Measurements from ENCODE around the gene ISYNA1. TPM values are rescaled to one million over a fixed set of nuclear protein-coding genes. Genes with fewer than 3 reads are reported as not detected.

The ISYNA1 gene
- total RNA-seq, 8 experiments from 2014 or later: 7.2 to 157 (median 86.2) TPM

- Histone ChIP-seq H3K4me3 (peak overlapping the region; percentile 8 to 44 (median 28)), H3K27ac (peak overlapping the region; percentile 78 to 89), H3K4me1 (replicated peaks in 1 of 2) (peaks cover 5 to 25% of the 10 kb centered on the region in 2 donors)
- ATAC-seq (replicated peaks in 6 of 8): peak in 5 of 8 experiments; percentile 13 to 59 (median 32)
- in situ Hi-C loops (cut with MboI; ENCODE audit: low pct_unique_long_range_greater_than_20kb in 2 of 9, low sequenced_read_pairs in 9 of 9, unreplicated experiment in 9 of 9): no loop called here
- WGBS, 10 experiments: 41 to 100% (median 76%) methylated on average over 1 to 5 of the region's 14 CpGs; no CpG with 5 or more reads in 6 of the 10 experiments
Measured at GRCh38 chr19:18386543-18387271, 51.2 kb downstream of the ISYNA1 start.

- H3K4me1 ChIP-seq (replicated peaks in 1 of 2): peaks cover 5 to 25% of the 10 kb centered on the region in 2 donors
- ATAC-seq (replicated peaks in 6 of 8): peak; percentile 39 to 86 (median 77)
- H3K4me3 ChIP-seq: peak within 1 kb of the TSS; percentile 8 to 44 (median 28)
- H3K27ac ChIP-seq: peak within 1 kb of the TSS; percentile 78 to 89
- in situ Hi-C loops (cut with MboI; ENCODE audit: low pct_unique_long_range_greater_than_20kb in 2 of 9, low sequenced_read_pairs in 9 of 9, unreplicated experiment in 9 of 9): no loop called here
- WGBS, 10 experiments: 0 to 100% (median 50%) methylated on average over 1 to 7 of the region's 33 CpGs; no CpG with 5 or more reads in 3 of the 10 experiments
Measured at GRCh38 chr19:18385675-18386542, 52.0 kb downstream of the ISYNA1 start, which contains the start of gene GDF15. TSS of gene GDF15 (plus strand) at chr19:18386158. CDS start at chr19:18386190, 32 bp downstream.

GRCh38 chr19:18385359-18385674 is 52.6 kb downstream of the ISYNA1 start:
- in situ Hi-C loops (cut with MboI; ENCODE audit: low pct_unique_long_range_greater_than_20kb in 2 of 9, low sequenced_read_pairs in 9 of 9, unreplicated experiment in 9 of 9): no loop called here
- no peak for ATAC-seq (replicated peaks in 6 of 8)
- H3K4me1 ChIP-seq (replicated peaks in 1 of 2): peaks cover 5 to 25% of the 10 kb centered on the region in 2 donors
- WGBS, 10 experiments: 80 to 100% (median 100%) methylated on average over 1 to 2 of the region's 3 CpGs; no CpG with 5 or more reads in 5 of the 10 experiments
- H3K4me3 ChIP-seq: no peak overlapping the region
- H3K27ac ChIP-seq: no peak overlapping the region

GRCh38 chr19:18384775-18385174 is 53.2 kb downstream of the ISYNA1 start:
- ATAC-seq (replicated peaks in 6 of 8): no peak
- in situ Hi-C loops (cut with MboI; ENCODE audit: low pct_unique_long_range_greater_than_20kb in 2 of 9, low sequenced_read_pairs in 9 of 9, unreplicated experiment in 9 of 9): no loop called here
- Histone ChIP-seq H3K4me1 (replicated peaks in 1 of 2) (peaks cover 5 to 25% of the 10 kb centered on the region in 2 donors), H3K27ac (no peak overlapping the region), H3K4me3 (no peak overlapping the region)
- WGBS, 10 experiments: 75 to 100% (median 92%) methylated on average over 1 to 7 of the region's 7 CpGs; no CpG with 5 or more reads in 2 of the 10 experiments

Other genes with a start within 250 kb of the ISYNA1 start
- gene MPV17L2, start 244.9 kb downstream of the ISYNA1 start, total RNA-seq: 10 to 100 TPM in 4 of 8 experiments, 1 to 10 TPM in 4; 6.6 to 22.9 (median 11.1) TPM
- 100 to 1,000 TPM in 1 of 8 experiments, 10 to 100 TPM in 6, 1 to 10 TPM in 1; 2.7 to 142 (median 32.3) TPM for gene RAB3A, start 234.1 kb downstream of the ISYNA1 start, total RNA-seq
- gene PDE4C, start 211.7 kb downstream of the ISYNA1 start, total RNA-seq: 1 to 10 TPM; 1.3 to 4.3 (median 2.5) TPM
- gene IQCN, start 163.7 kb downstream of the ISYNA1 start, total RNA-seq: 1 to 10 TPM in 6 of 8 experiments, under 1 TPM in 2; 0.38 to 2.8 (median 1.7) TPM
- gene JUND, start 156.5 kb downstream of the ISYNA1 start, total RNA-seq: 100 to 1,000 TPM in 3 of 8 experiments, 10 to 100 TPM in 5; 37.8 to 197 (median 98.2) TPM
- gene LSM4, start 115.1 kb downstream of the ISYNA1 start, total RNA-seq: 100 to 1,000 TPM in 7 of 8 experiments, 10 to 100 TPM in 1; 87.3 to 240 (median 151) TPM
- gene PGPEP1, start 97.5 kb downstream of the ISYNA1 start, total RNA-seq: 10 to 100 TPM in 7 of 8 experiments, 1 to 10 TPM in 1; 8.2 to 42.8 (median 17.1) TPM
- 100 to 1,000 TPM in 2 of 8 experiments, 10 to 100 TPM in 6; 14.0 to 784 (median 60.0) TPM for gene GDF15, start 52.0 kb downstream of the ISYNA1 start, total RNA-seq
- 1 to 10 TPM in 2 of 8 experiments, under 1 TPM in 6; 0.14 to 2.1 (median 0.47) TPM for gene LRRC25, start 40.5 kb downstream of the ISYNA1 start, total RNA-seq
- gene SSBP4, start 18.7 kb downstream of the ISYNA1 start, total RNA-seq: 100 to 1,000 TPM in 1 of 8 experiments, 10 to 100 TPM in 7; 60.2 to 155 (median 70.1) TPM
- 10 to 100 TPM in 2 of 8 experiments, 1 to 10 TPM in 6; 3.4 to 13.8 (median 6.2) TPM for gene ELL, start 83.9 kb upstream of the ISYNA1 start, total RNA-seq
- 100 to 1,000 TPM; 137 to 214 (median 153) TPM for gene FKBP8, start 105.4 kb upstream of the ISYNA1 start, total RNA-seq
- 100 to 1,000 TPM in 1 of 8 experiments, 10 to 100 TPM in 7; 48.4 to 106 (median 68.1) TPM for gene KXD1, start 119.7 kb upstream of the ISYNA1 start, total RNA-seq
- gene UBA52, start 133.7 kb upstream of the ISYNA1 start, total RNA-seq: 1,000 to 10,000 TPM; 1,160 to 2,382 (median 1,457) TPM
- 10 to 100 TPM; 39.5 to 76.6 (median 53.9) TPM for gene REX1BD, start 150.7 kb upstream of the ISYNA1 start, total RNA-seq
- 10 to 100 TPM in 1 of 8 experiments, 1 to 10 TPM in 7; 1.5 to 18.3 (median 4.7) TPM for gene CRLF1, start 168.7 kb upstream of the ISYNA1 start, total RNA-seq
- gene TMEM59L, start 174.7 kb upstream of the ISYNA1 start, total RNA-seq: 10 to 100 TPM in 5 of 8 experiments, 1 to 10 TPM in 1, under 1 TPM in 2; 0.41 to 67.6 (median 25.4) TPM
- 1 to 10 TPM in 7 of 8 experiments, under 1 TPM in 1; 0.92 to 8.3 (median 5.6) TPM for gene KLHL26, start 198.9 kb upstream of the ISYNA1 start, total RNA-seq
- gene CRTC1, start 245.5 kb upstream of the ISYNA1 start, total RNA-seq: 1 to 10 TPM; 2.0 to 8.8 (median 8.0) TPM

Measured in motor neuron (in vitro differentiated cells).